Measurements from ENCODE around the gene SH3GL2.

Gene SH3GL2

DNA sequence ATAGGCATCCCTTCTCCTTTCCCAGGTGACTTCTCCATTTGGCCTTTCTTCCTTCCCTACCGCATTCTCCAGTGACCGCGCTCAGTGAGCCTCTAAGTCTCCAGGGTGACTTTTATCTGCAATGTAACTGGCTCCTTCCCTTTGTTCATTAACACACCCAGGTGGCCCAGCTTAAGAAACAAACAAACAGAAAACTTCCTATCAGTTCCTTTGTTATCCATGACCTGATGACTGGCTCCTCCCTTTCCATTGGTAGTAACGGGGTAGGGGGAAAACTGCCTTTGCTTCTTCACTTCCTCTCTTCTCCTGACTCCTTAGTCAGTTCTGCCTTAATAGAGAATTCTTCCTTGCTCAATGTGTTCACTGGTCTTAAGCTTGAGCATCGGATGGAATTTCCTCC lies 7.0 kb upstream of the SH3GL2 start:
- TF ChIP-seq SIN3A (IDR thresholded peaks at IDR 0.05; ENCODE audit: borderline replicate concordance, insufficient read depth, low read length) = no peak
- TF ChIP-seq, protein P1, sequence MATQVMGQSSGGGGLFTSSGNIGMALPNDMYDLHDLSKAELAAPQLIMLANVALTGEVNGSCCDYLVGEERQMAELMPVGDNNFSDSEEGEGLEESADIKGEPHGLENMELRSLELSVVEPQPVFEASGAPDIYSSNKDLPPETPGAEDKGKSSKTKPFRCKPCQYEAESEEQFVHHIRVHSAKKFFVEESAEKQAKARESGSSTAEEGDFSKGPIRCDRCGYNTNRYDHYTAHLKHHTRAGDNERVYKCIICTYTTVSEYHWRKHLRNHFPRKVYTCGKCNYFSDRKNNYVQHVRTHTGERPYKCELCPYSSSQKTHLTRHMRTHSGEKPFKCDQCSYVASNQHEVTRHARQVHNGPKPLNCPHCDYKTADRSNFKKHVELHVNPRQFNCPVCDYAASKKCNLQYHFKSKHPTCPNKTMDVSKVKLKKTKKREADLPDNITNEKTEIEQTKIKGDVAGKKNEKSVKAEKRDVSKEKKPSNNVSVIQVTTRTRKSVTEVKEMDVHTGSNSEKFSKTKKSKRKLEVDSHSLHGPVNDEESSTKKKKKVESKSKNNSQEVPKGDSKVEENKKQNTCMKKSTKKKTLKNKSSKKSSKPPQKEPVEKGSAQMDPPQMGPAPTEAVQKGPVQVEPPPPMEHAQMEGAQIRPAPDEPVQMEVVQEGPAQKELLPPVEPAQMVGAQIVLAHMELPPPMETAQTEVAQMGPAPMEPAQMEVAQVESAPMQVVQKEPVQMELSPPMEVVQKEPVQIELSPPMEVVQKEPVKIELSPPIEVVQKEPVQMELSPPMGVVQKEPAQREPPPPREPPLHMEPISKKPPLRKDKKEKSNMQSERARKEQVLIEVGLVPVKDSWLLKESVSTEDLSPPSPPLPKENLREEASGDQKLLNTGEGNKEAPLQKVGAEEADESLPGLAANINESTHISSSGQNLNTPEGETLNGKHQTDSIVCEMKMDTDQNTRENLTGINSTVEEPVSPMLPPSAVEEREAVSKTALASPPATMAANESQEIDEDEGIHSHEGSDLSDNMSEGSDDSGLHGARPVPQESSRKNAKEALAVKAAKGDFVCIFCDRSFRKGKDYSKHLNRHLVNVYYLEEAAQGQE (IDR thresholded peaks at IDR 0.05; ENCODE audit: insufficient read depth in 1 of 2, low read depth in 2 of 2, low read length in 2 of 2) = no peak
- TF ChIP-seq FOXP2 (optimal IDR thresholded peaks at IDR 0.05; ENCODE audit: borderline replicate concordance, extremely low read depth, extremely low read length, insufficient read depth) = no peak

DNA sequence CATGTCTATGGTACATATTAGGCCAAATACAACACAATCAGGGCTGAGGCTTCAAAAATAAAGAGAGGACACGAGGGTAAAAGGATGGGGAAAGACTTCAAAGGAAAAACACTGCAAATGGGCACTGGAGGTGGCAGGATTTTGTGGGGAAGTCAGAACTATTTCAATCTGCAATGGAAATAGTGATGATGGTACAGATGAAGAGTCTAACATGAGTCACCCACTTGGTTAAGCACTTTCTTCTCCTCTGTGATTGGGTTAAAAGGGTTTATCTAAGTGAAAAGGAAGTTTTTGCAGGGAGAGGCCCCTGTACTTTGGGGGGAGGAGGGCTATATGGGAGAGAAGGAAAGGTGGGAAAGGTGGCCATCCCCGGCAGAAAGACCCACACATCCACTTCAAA lies 4.5 kb upstream of the SH3GL2 start:
- no peak for TF ChIP-seq SIN3A (IDR thresholded peaks at IDR 0.05; ENCODE audit: borderline replicate concordance, insufficient read depth, low read length)
- no peak for TF ChIP-seq FOXP2 (optimal IDR thresholded peaks at IDR 0.05; ENCODE audit: borderline replicate concordance, extremely low read depth, extremely low read length, insufficient read depth)
- no peak for TF ChIP-seq POLR2AphosphoS5 (IDR thresholded peaks at IDR 0.05; ENCODE audit: low read depth, low read length)
- TF ChIP-seq, protein P1 (IDR thresholded peaks at IDR 0.05; ENCODE audit: insufficient read depth in 1 of 2, low read depth in 2 of 2, low read length in 2 of 2) = no peak
- TF ChIP-seq TAF1 (IDR thresholded peaks at IDR 0.05; ENCODE audit: borderline replicate concordance, insufficient read depth, low read length) = no peak

DNA sequence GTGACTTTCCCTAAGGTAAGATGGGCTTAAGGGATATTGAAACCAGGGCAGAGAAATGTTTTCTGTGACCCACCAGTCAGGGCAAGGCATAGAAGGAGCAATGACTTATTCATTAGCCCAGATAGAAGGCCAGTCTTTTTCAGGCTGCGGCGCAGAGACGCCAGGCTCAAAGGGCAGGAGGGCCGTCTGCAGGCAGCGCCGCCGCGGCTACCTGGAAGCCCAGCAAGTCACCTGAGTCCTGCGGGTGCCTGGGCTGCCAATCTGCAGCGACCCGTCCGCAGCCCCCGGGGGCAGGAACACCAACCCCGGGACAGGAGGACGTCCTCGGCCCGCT lies 322 bp upstream of the SH3GL2 start:
- TF ChIP-seq, protein P1 (IDR thresholded peaks at IDR 0.05; ENCODE audit: insufficient read depth in 1 of 2, low read depth in 2 of 2, low read length in 2 of 2) = no peak
- TF ChIP-seq SIN3A (IDR thresholded peaks at IDR 0.05; ENCODE audit: borderline replicate concordance, insufficient read depth, low read length) (no peak), FOXP2 (optimal IDR thresholded peaks at IDR 0.05; ENCODE audit: borderline replicate concordance, extremely low read depth, extremely low read length, insufficient read depth) (no peak), POLR2AphosphoS5 (IDR thresholded peaks at IDR 0.05; ENCODE audit: low read depth, low read length) (no peak), TAF1 (IDR thresholded peaks at IDR 0.05; ENCODE audit: borderline replicate concordance, insufficient read depth, low read length) (no peak)

DNA sequence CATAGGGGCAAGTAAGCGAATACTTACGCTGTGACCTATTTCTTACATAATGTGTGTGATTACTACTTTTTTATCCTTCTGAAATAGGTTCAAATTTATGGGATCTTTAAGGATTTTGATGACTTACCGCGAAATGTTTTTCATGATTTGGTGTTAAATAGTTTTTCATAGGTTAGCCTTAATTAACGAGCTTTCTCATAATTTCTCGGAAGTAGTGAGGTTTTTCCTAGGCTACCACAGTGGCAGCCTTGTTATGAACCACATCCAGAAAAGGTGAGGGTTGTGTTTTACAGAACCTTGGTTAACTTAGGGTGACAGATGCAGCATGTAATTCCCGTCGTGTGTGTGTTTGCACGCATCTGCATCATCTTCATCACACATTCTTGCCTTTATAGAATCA lies 1.3 kb downstream of the SH3GL2 start:
- TF ChIP-seq TAF1 (IDR thresholded peaks at IDR 0.05; ENCODE audit: borderline replicate concordance, insufficient read depth, low read length) (no peak), POLR2AphosphoS5 (IDR thresholded peaks at IDR 0.05; ENCODE audit: low read depth, low read length) (no peak), FOXP2 (optimal IDR thresholded peaks at IDR 0.05; ENCODE audit: borderline replicate concordance, extremely low read depth, extremely low read length, insufficient read depth) (no peak), SIN3A (IDR thresholded peaks at IDR 0.05; ENCODE audit: borderline replicate concordance, insufficient read depth, low read length) (no peak)
- TF ChIP-seq, protein P1 (IDR thresholded peaks at IDR 0.05; ENCODE audit: insufficient read depth in 1 of 2, low read depth in 2 of 2, low read length in 2 of 2) = no peak

DNA sequence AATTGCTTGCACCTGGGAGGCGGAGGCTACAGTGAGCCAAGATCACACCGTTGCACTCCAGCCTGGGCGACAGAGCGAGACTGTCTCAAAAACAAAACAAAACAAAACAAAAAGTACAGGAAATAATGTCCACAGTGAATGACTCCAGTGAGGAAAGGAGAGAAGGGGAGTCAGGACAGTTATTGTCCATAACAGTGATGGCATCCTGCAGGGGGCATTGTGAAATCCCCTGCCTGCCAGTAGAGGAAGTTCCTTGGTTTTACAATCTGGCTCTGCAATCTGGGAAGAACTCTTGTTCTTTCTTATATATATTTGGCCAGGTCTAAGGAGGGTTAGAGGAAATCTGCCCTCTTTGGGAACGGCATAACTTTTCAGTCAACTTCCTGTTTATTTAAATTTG lies 8.2 kb downstream of the SH3GL2 start:
- TF ChIP-seq FOXP2 (optimal IDR thresholded peaks at IDR 0.05; ENCODE audit: borderline replicate concordance, extremely low read depth, extremely low read length, insufficient read depth) (no peak), TAF1 (IDR thresholded peaks at IDR 0.05; ENCODE audit: borderline replicate concordance, insufficient read depth, low read length) (no peak), POLR2AphosphoS5 (IDR thresholded peaks at IDR 0.05; ENCODE audit: low read depth, low read length) (no peak), SIN3A (IDR thresholded peaks at IDR 0.05; ENCODE audit: borderline replicate concordance, insufficient read depth, low read length) (no peak)
- TF ChIP-seq, protein P1 (IDR thresholded peaks at IDR 0.05; ENCODE audit: insufficient read depth in 1 of 2, low read depth in 2 of 2, low read length in 2 of 2) = no peak

Measured in PFSK-1 (cell line).